22Rv1 (cell line): ENCODE measurements around the gene PEX11G.

Source experiments
- ZFX ChIP-seq: fragments of 450-650 bp; IDR thresholded peaks from 2 replicates; pipeline ENCODE4 v1.6.1; 2017; ENCODE audit warnings: antibody characterized with exemption, borderline replicate concordance
- TF ChIP-seq, protein P1 (sequence below): fragments of 450-650 bp; IDR thresholded peaks from 2 replicates; pipeline ENCODE4 v1.5.1; 2017; ENCODE audit warnings: mild to moderate bottlenecking

- TF ChIP-seq, protein P1, sequence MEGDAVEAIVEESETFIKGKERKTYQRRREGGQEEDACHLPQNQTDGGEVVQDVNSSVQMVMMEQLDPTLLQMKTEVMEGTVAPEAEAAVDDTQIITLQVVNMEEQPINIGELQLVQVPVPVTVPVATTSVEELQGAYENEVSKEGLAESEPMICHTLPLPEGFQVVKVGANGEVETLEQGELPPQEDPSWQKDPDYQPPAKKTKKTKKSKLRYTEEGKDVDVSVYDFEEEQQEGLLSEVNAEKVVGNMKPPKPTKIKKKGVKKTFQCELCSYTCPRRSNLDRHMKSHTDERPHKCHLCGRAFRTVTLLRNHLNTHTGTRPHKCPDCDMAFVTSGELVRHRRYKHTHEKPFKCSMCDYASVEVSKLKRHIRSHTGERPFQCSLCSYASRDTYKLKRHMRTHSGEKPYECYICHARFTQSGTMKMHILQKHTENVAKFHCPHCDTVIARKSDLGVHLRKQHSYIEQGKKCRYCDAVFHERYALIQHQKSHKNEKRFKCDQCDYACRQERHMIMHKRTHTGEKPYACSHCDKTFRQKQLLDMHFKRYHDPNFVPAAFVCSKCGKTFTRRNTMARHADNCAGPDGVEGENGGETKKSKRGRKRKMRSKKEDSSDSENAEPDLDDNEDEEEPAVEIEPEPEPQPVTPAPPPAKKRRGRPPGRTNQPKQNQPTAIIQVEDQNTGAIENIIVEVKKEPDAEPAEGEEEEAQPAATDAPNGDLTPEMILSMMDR = no peak
- TF ChIP-seq ZFX = no peak
These were observed 15.8 kb upstream of the PEX11G start for GRCh38 chr19:7504684-7505083.
